HG03558 (cell line): ENCODE results near the gene KLHL35.

Source experiments
- ATAC-seq: cut with Tn5 transposase; IDR thresholded peaks from one replicate; pipeline ENCODE4 v1.9.1; 2021; ENCODE audit warnings: moderate number of reproducible peaks; ENCODE audit not compliant: unreplicated experiment; ENCODE audit errors: extremely low read depth

The KLHL35 gene

GRCh38 chr11:75469785-75470405, 36.9 kb upstream of the KLHL35 start:
- ATAC-seq = no peak

- no peak for ATAC-seq
Measured at GRCh38 chr11:75468534-75469340, 35.7 kb upstream of the KLHL35 start.

- ATAC-seq = no peak
Measured at GRCh38 chr11:75467881-75468280, 34.9 kb upstream of the KLHL35 start.

- no peak for ATAC-seq
Measured at GRCh38 chr11:75467311-75467710, 34.3 kb upstream of the KLHL35 start.

GRCh38 chr11:75465701-75466531, 32.9 kb upstream of the KLHL35 start:
- no peak for ATAC-seq

GRCh38 chr11:75463106-75463774, 30.2 kb upstream of the KLHL35 start:
- ATAC-seq = no peak

- ATAC-seq = no peak
Measured at GRCh38 chr11:75462117-75462653, 29.2 kb upstream of the KLHL35 start.

GRCh38 chr11:75461151-75461550, 28.1 kb upstream of the KLHL35 start:
- no peak for ATAC-seq

- ATAC-seq = no peak
Measured at GRCh38 chr11:75456596-75457183, 23.7 kb upstream of the KLHL35 start.

GRCh38 chr11:75454987-75455386, 22.0 kb upstream of the KLHL35 start:
- ATAC-seq = no peak

GRCh38 chr11:75453916-75454655, 21.1 kb upstream of the KLHL35 start:
- no peak for ATAC-seq

GRCh38 chr11:75450826-75451821, 18.1 kb upstream of the KLHL35 start:
- ATAC-seq = no peak

- ATAC-seq = no peak
Measured at GRCh38 chr11:75450236-75450635, 17.2 kb upstream of the KLHL35 start.

GRCh38 chr11:75449776-75450175, 16.8 kb upstream of the KLHL35 start:
- no peak for ATAC-seq

- ATAC-seq = no peak
Measured at GRCh38 chr11:75449271-75449670, 16.3 kb upstream of the KLHL35 start.

GRCh38 chr11:75447415-75447814, 14.4 kb upstream of the KLHL35 start:
- no peak for ATAC-seq

GRCh38 chr11:75445315-75445953, 12.4 kb upstream of the KLHL35 start:
- ATAC-seq = no peak

GRCh38 chr11:75443043-75443442, 10.0 kb upstream of the KLHL35 start:
- ATAC-seq = no peak
